GM12878 (cell line): Measurements from ENCODE around the gene ARMCX4. TPM values are rescaled to one million over a fixed set of nuclear protein-coding genes. Genes with fewer than 3 reads are reported as not detected.

Experiments used
- ATAC-seq: fragments of 200-7000 bp; cut with Tn5 transposase; 3 replicates; pipeline ENCODE4 v1.9.1; 2020; ENCODE audit warnings: mild to moderate bottlenecking, moderate library complexity
- BruUV-seq: library from RNA; stranded (reverse); fragments of 400-500 nt; replicated peaks from 2 replicates; lab custom pipeline; 2021; lab: Mats Ljungman, UMichigan
- CTCF ChIA-PET: fragments of 300-600 bp; sonication (Branson Sonifier 250); formaldehyde crosslinking; extraction: SDS; loops from one replicate; lab custom pipeline; 2021; ENCODE audit warnings: inconsistent platforms; lab: Yijun Ruan, JAX
- POLR2A ChIA-PET: fragments of 350-600 bp; formaldehyde crosslinking; extraction: SDS; loops from one replicate; lab custom pipeline; 2021; ENCODE audit warnings: inconsistent platforms; lab: Charles Lee
- RAD21 ChIA-PET: fragments of 300-600 bp; sonication (Branson Sonifier 250); formaldehyde crosslinking; loops from one replicate; lab custom pipeline; 2023; ENCODE audit warnings: antibody characterized with exemption; ENCODE audit not compliant: unreplicated experiment; lab: Charles Lee
- SMC1A ChIA-PET: fragments of 300-600 bp; sonication (Branson Sonifier 250); formaldehyde crosslinking; loops from one replicate; lab custom pipeline; 2023; ENCODE audit not compliant: unreplicated experiment, uncharacterized antibody; lab: Charles Lee
- DNase-seq: peaks from one replicate; pipeline ENCODE4 v3.0.0-alpha.2; 2011; ENCODE audit warnings: low read depth, low spot score
- FAIRE-seq: peaks from 3 replicates; lab custom pipeline; 2011; peaks lifted over from hg19 to GRCh38; lab: Jason Lieb, UNC
- H2AFZ ChIP-seq: 2 replicates; pipeline ENCODE4 v1.6.0; 2011; ENCODE audit warnings: low read depth, low read length, control low read depth; ENCODE audit not compliant: control insufficient read depth
- H3K27ac ChIP-seq: 2 replicates; pipeline ENCODE4 v1.5.1; 2011; ENCODE audit warnings: control low read depth; ENCODE audit not compliant: control insufficient read depth, insufficient read depth
- H3K27me3 ChIP-seq, 2 experiments: replicated peaks in 1 of 2; 2 replicates each; pipeline versions ENCODE4 v1.6.0 to v1.6.1; 2011; ENCODE audit warnings: low read length in 1 of 2; ENCODE audit not compliant: control insufficient read depth in 2 of 2, insufficient read depth in 2 of 2
- H3K36me3 ChIP-seq, 2 experiments: 2 replicates each; pipeline ENCODE4 v1.5.1; 2011; ENCODE audit warnings: low read length in 1 of 2; ENCODE audit not compliant: control insufficient read depth in 2 of 2, insufficient read depth in 2 of 2
- H3K4me1 ChIP-seq: 2 replicates; pipeline ENCODE4 v1.6.1; 2011; ENCODE audit warnings: mild to moderate bottlenecking, low read length, moderate library complexity, mixed read lengths; ENCODE audit not compliant: control insufficient read depth, insufficient read depth
- H3K4me2 ChIP-seq: 2 replicates; pipeline ENCODE4 v1.6.0; 2011; ENCODE audit warnings: control low read depth; ENCODE audit not compliant: control insufficient read depth, insufficient read depth
- H3K4me3 ChIP-seq: fragments of 200-600 bp; sonication (generic); 2 replicates; pipeline ENCODE4 v1.5.1; 2016
- H3K79me2 ChIP-seq: 2 replicates; pipeline ENCODE4 v1.6.0; 2011; ENCODE audit warnings: low read length; ENCODE audit not compliant: control insufficient read depth, insufficient read depth
- H3K9ac ChIP-seq: 2 replicates; pipeline ENCODE4 v1.8.0; 2011; ENCODE audit warnings: low read length, control low read depth, mixed read lengths; ENCODE audit not compliant: control insufficient read depth, insufficient read depth
- H3K9me3 ChIP-seq: replicated peaks from 3 replicates; pipeline ENCODE4 v1.5.1; 2011; ENCODE audit warnings: mild to moderate bottlenecking, low read length; ENCODE audit not compliant: control insufficient read depth, insufficient read depth
- H4K20me1 ChIP-seq: 2 replicates; pipeline ENCODE4 v1.6.0; 2011; ENCODE audit not compliant: control insufficient read depth, insufficient read depth
- CREM ChIP-seq: IDR thresholded peaks from 2 replicates; pipeline ENCODE4 v1.6.1; 2014; ENCODE audit warnings: antibody characterized with exemption, low read depth
- CTCF ChIP-seq, 3 experiments: IDR thresholded peaks in 2 of 3; conservative IDR thresholded peaks in 1 of 3; 2 replicates each; pipeline ENCODE4 v1.5.1; 2011; ENCODE audit warnings: low read depth in 3 of 3, low read length in 3 of 3, mild to moderate bottlenecking in 3 of 3, control low read depth in 2 of 3, moderate library complexity in 2 of 3, inconsistent platforms in 1 of 3, mixed read lengths in 1 of 3; ENCODE audit not compliant: control insufficient read depth in 2 of 3, insufficient read depth in 1 of 3; ENCODE audit errors: extremely low read depth in 1 of 3
- RAD21 ChIP-seq: IDR thresholded peaks from 2 replicates; pipeline ENCODE4 v1.6.1; 2011; ENCODE audit warnings: mild to moderate bottlenecking, low read depth, low read length, moderate library complexity; ENCODE audit not compliant: insufficient read depth
- SMC3 ChIP-seq: IDR thresholded peaks from 2 replicates; pipeline ENCODE4 v1.6.1; 2011; ENCODE audit warnings: low read length, improper control_type of control experiment, borderline replicate concordance
- ZBTB4 ChIP-seq: fragments of 450-650 bp; formaldehyde crosslinking; IDR thresholded peaks from 2 replicates; pipeline ENCODE4 v1.4.0; 2022; ENCODE audit warnings: mild to moderate bottlenecking, moderate library complexity
- ZNF274 ChIP-seq: IDR thresholded peaks from one replicate; pipeline ENCODE4 v1.8.0; 2011; ENCODE audit not compliant: insufficient read length, insufficient read depth
- WGBS: methylation state at CpG from one replicate; pipeline ENCODE4 v1.1.6; 2016; ENCODE audit warnings: low lambda C conversion rate; ENCODE audit not compliant: insufficient replicate concordance, insufficient coverage; ENCODE audit errors: missing lambda C conversion rate; 5-methylcytosine and 5-hydroxymethylcytosine counted together
- in situ Hi-C: fragments of 300-500 bp; cut with MboI; formaldehyde crosslinking; loops from 9 replicates; pipeline ENCODE4 v1.14.3; 2018; ENCODE audit warnings: mixed read lengths
- intact Hi-C: fragments of 100-400 bp; cut with micrococcal nuclease; formaldehyde crosslinking; loops from one replicate; pipeline ENCODE4 v1.14.2; 2022; ENCODE audit not compliant: unreplicated experiment
- polyA plus RNA-seq, 11 experiments: library from polyadenylated mRNA; depleted of rRNA in 4 of 11; unstranded in 6 of 11; stranded (reverse) in 5 of 11; fragments of >200 nt; fragmentation: Nextera tagmentation in 4 of 11; fragmentation: Illumina TruSeq in 1 of 11; extraction: Ambion mirVana in 4 of 11; extraction: Trizol in 1 of 11; gene quantifications; 1 replicate in 1 of 11; 2 replicates in 10 of 11; pipeline versions ENCODE4 v1.2.1 to v1.2.3, GENCODE V29; 2011 to 2016; ENCODE audit warnings: inconsistent platforms in 2 of 11, missing spikeins in 2 of 11, low read depth in 1 of 11
- total RNA-seq, 4 experiments: library from RNA; depleted of rRNA in 3 of 4; stranded (reverse); fragments of >200 nt in 3 of 4; fragmentation: Illumina TruSeq in 1 of 4; extraction: Trizol in 1 of 4; gene quantifications; 2 replicates each; pipeline versions ENCODE4 v1.2.1 to v1.2.3, GENCODE V29; 2013 to 2021

ARMCX4 gene
- total and polyA plus RNA-seq, 10 of the 15 experiments (the other 5 are each of a cell fraction or from before 2014, with no cell fraction given) = 0.23 to 3.2 (median 0.75) TPM; not detected in 1

- no peaks in the 10 kb centered on the region for H3K27me3 ChIP-seq
- H3K4me3 ChIP-seq = no peak overlapping the region
- FAIRE-seq = no peak
- BruUV-seq = no TSS peak
- SMC1A ChIA-PET = interaction anchor here (1.9 kb wide), 1 partner anchor 135 kb away, joined by 4 read pairs; no protein-coding TSS in a partner anchor
- H3K27ac ChIP-seq = no peak overlapping the region
- no peak overlapping the region for H3K4me2 ChIP-seq
- POLR2A ChIA-PET = no interaction called here
- no peaks in the 10 kb centered on the region for H3K36me3 ChIP-seq
- in situ Hi-C loops = no loop called here
- H3K4me1 ChIP-seq = no peaks in the 10 kb centered on the region
- H2AFZ ChIP-seq = no peak overlapping the region
- 0% methylated on average over 1 of the region's 1 CpG for WGBS
- H4K20me1 ChIP-seq = no peaks in the 10 kb centered on the region
- RAD21 ChIA-PET = no interaction called here
- no peak for DNase-seq
- ATAC-seq = no peak
- intact Hi-C loops = loop anchor here (5.0 kb wide), 1 partner anchor 137 kb away; no protein-coding TSS in a partner anchor
- CTCF ChIA-PET = interaction anchor here (1.1 to 3.4 kb wide), 2 partner anchors 15 to 42 kb away, joined by 3 to 13 read pairs; no protein-coding TSS in a partner anchor
- TF ChIP-seq CREM (no peak), ZBTB4 (CRISPR knock-in tag) (no peak)
- no peak overlapping the region for H3K9ac ChIP-seq
- no peaks in the 10 kb centered on the region for H3K79me2 ChIP-seq
- no peaks in the 10 kb centered on the region for H3K9me3 ChIP-seq
These were observed 24.6 kb upstream of the ARMCX4 start for GRCh38 chrX:101460669-101461068.

- intact Hi-C loops = loop anchor here (5.0 kb wide), 1 partner anchor 134 kb away; no protein-coding TSS in a partner anchor
- CTCF ChIA-PET = interaction anchor here (0.6 to 3.4 kb wide), 3 partner anchors 45 to 221 kb away, joined by 3 to 13 read pairs (median 5); no protein-coding TSS in a partner anchor
- 0% methylated on average over 3 of the region's 3 CpGs for WGBS
These were observed 22.4 kb upstream of the ARMCX4 start for GRCh38 chrX:101462892-101463291.

More at GRCh38 chrX:101462892-101463291, 22.4 kb upstream of the ARMCX4 start:
- in situ Hi-C loops = no loop called here
- BruUV-seq = no TSS peak
- TF ChIP-seq CTCF (IDR thresholded peaks at IDR 0.05 in 2 of 3, conservative IDR thresholded peaks at IDR 0.05 in 1 of 3; ENCODE audit: control insufficient read depth in 2 of 3, extremely low read depth in 1 of 3, insufficient read depth in 1 of 3, low read depth in 3 of 3, low read length in 3 of 3) = peak; percentile 30 to 45 (median 38); a peak in 4 of 6 replicates
- peak; percentile 32 for TF ChIP-seq RAD21
- TF ChIP-seq SMC3 = 0 out of 2 replicates have a peak, but pooled peaks have one; percentile 4
- no peak for TF ChIP-seq ZNF274
- ATAC-seq (peak; percentile 71), FAIRE-seq (no peak), DNase-seq (no peak)
- SMC1A ChIA-PET = interaction anchor here (1.3 kb wide), 2 partner anchors 48 to 133 kb away, joined by 4 to 5 read pairs; no protein-coding TSS in a partner anchor
- H2AFZ ChIP-seq = no peak overlapping the region
- no peaks in the 10 kb centered on the region for H4K20me1 ChIP-seq
- RAD21 ChIA-PET = no interaction called here
- H3K9me3 ChIP-seq = no peaks in the 10 kb centered on the region
- no peak overlapping the region for H3K4me3 ChIP-seq
- POLR2A ChIA-PET = no interaction called here
- H3K4me2 ChIP-seq = no peak overlapping the region
- no peaks in the 10 kb centered on the region for H3K27me3 ChIP-seq
- no peak overlapping the region for H3K9ac ChIP-seq
- no peaks in the 10 kb centered on the region for H3K4me1 ChIP-seq
- H3K79me2 ChIP-seq = no peaks in the 10 kb centered on the region
- H3K27ac ChIP-seq = no peak overlapping the region
- H3K36me3 ChIP-seq = no peaks in the 10 kb centered on the region
